Measurements from ENCODE around the gene CIBAR2.

DNA sequence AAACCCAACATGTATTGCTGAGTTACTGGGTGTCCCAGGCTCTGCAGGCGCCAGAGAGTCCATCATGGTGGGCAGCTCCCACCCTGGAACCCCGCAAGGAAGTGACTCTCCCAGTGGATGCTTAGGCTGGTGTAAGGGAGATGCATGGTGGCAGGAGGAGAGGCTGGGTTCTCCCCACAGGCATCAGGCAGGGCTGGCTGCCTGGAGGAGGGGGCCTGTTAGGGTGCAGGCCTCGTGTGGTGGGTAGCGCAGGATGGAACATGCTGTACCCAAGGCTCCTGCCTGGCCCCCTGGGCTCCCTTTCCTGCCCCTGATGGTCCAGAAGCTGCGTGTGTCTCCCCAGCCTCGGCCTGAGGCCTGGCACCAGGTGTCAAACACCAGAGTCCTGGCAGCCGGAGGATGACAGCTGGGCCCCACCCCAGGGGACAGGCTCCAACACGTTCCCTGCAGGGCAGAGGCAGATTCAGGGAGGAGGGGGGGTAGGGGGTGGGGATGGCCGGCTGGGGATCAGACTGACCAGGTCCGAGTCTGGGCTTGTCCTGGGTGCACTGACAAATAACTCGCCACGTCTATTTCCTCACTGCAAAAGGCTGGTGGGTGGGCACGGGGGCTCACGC, 40.2 kb upstream of the CIBAR2 start:
- TF ChIP-seq POLR2AphosphoS5 (IDR thresholded peaks at IDR 0.05; ENCODE audit: low read depth), result no peak
- TF ChIP-seq CTCF (IDR thresholded peaks at IDR 0.05; ENCODE audit: insufficient read depth, low read length), result no peak

Measured in HL-60 (cell line).